ENCODE measurements around the gene PIGA.
A peak's percentile ranks its signal among the peaks of the same experiment; 100 is the strongest.

PIGA gene

DNA sequence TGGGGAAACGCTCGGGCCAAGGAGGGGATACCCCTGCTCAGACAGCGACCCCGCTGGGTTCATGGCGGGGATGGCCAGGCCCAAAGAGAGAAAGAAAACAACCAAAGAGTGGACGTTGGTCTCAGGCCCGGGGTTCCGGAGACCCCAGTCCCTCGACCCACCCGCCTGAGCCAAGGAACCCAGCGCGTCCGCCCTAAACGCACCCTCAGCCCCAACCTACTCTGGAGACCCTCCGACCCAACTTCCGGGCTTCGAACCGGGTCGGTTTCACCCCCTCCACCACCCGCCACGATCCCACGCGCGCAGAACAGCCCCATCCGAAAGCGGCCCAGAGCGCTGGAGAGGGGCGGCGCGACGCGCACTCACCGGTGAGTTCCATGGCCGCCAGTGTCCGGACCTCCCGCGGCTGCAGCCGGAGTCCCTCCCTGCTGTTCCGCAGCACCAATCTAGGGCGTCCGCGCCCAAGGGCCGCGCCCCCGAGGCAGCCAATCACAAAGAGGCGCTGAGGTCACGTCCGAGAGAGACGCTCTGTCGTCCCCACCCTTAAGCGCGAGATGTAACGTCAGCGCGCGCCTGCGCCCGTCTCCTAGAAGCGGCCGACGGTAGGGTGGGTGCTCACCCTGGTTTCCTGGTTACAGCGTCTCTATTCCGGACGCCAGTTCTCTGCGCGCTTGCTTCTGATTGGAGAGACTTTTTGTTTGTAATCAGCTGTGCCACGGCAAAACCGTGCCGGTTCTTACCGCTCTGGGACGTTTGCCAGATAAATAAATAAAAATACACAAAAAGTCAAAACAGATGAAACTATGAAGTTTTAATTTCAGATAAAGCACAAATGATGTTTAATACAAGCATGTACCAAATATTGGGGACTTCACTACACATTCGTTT lies at the start of gene PIGA:
PIGA (minus strand) TSS at position 389 of the 888 bp plus-strand sequence. CDS start 3,593 bp downstream, outside the sequence.
- peak; percentile 86 for DNase-seq

DNA sequence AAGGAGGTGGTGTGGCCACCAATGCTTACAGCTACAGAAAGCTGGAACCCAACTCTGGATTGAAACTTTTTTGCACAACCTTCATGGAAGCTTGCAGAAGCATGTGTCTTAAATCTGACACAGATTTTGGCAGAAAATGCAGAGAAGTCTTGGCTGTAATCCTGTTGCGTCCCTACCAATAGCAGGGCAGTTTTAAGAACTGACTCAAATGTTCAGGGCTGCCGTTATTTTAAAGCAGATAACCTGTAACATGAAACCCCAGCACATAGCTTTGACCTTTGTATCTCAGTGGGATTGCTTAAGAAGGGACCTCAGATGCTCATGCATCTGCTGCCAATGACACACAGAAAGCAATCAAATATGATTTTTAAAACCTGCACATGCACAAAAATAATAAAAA lies 49.0 kb upstream of the PIGA start, which contains the start of gene VEGFD:
VEGFD (minus strand) TSS at position 110 of the 400 bp plus-strand sequence. CDS start 467 bp downstream, outside the sequence.
- no peak for DNase-seq

GRCh38 chrX:15382813-15383212 lies 47.5 kb upstream of the PIGA start:
- no peak for DNase-seq

GRCh38 chrX:15376956-15377355 lies 41.6 kb upstream of the PIGA start:
- DNase-seq, result no peak

GRCh38 chrX:15373976-15374375 lies 38.7 kb upstream of the PIGA start:
- DNase-seq, result no peak

GRCh38 chrX:15366506-15367352 lies 31.4 kb upstream of the PIGA start:
- no peak for DNase-seq

GRCh38 chrX:15359701-15360100 lies 24.4 kb upstream of the PIGA start:
- no peak for DNase-seq

DNA sequence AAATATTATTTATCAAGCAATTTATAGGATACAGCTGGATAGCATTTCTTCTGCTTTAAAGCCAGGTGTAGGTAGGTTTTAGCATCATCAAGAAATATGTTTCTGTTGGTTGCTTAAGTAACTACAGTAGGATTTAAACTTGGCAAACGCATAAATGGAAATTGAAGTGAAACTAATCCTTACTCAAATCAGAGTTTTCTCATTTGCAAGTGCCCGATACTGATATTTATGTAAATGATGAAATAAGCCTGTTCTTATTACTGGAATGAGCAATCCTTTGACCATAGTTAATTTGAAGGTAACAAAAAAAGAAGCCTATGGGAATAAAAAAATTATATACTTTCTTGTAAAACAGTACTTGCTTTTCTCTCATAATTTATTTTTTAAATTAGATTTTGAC lies 23.2 kb upstream of the PIGA start:
- no peak for DNase-seq

DNA sequence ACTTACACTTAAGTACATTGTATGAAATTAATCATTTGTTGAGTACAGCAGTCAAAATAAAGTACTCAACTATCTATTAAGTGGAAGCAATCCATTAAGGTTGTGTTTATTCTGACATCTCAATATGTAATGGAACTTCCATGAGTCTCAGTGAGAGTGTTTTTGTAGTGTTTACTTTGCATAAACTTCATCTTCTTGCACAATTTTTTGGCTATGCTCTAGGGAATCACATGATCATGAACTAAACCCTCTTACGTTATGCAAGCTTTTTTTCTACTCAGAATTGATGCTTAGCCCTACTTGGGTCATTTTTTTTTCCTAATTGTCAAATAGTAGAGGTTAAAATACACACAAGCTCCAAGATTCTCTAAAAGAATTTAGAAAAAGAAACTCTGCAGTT lies 21.1 kb upstream of the PIGA start:
- DNase-seq, result no peak

DNA sequence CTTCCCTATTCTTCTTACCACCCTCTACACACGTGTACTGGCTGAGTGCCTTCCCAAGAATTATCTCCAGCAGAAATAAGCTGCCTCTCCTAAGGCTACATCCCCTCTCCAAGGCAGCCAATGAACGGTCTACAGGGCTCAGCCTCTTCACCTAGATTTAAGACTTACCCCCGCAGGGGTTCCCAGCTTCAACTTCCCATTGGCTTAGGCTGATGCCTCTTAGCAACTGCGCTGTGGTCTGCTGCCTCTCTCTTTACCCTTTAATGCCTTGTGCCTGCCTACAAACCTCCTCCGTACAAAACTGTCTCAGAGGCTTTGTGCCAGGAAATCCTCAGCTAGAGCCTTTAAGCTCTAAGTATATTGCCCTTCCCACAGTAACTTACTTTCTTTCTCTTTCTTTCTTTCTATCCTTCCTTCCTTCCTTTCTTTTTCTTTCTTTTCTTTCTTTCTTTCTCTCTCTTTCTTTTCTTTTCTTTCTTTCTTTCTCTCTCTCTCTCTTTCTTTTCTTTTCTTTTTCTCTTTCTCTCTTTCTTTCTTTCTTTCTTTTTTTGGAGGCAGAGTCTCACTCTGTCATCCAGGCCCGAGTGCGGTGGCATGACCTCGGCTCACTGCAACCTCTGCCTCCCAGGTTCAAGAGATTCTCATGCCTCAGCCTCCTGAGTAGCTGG lies 15.1 kb upstream of the PIGA start:
- no peak for DNase-seq

- no peak for DNase-seq
Measured at GRCh38 chrX:15349046-15349445, 13.7 kb upstream of the PIGA start.

DNA sequence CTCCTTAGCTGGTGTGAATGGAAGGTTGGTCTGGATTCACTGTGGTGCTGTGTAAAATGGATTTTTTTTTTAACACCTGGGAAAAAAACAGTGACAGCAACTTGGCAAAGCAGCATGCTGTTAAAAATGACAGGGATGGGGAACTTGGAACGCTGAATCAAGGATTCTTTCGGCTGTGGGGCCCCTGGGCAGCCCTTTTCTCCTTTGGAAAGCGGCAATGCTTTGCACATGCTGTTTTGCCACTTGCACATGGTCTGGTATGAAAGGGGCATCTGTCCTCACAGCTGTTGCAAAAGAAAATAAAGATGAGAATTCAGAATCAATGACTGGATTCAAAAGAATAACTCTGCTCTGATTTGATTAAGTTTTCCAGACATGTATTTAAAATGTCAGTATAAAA lies 10.7 kb upstream of the PIGA start:
- no peak for DNase-seq

DNA sequence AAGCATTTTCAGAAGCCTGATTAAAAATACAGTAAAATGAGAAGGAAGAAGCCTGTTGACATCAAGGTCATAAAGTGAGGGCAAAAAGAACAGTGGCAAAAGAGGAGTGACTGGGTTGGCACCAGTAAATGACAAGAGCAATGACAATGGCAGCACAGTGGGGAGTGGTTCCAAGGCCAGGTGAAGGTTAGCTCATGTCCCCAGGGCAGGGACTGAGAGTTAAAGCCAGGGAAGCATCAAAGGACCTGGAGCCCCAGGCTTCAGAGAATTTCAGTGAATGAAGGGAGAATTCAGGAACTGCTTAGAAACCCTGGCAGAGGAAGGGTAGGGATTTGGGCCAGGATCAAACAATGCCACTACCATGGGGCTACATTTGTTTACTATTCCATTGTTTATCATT lies 8.8 kb upstream of the PIGA start:
- DNase-seq, result no peak

DNA sequence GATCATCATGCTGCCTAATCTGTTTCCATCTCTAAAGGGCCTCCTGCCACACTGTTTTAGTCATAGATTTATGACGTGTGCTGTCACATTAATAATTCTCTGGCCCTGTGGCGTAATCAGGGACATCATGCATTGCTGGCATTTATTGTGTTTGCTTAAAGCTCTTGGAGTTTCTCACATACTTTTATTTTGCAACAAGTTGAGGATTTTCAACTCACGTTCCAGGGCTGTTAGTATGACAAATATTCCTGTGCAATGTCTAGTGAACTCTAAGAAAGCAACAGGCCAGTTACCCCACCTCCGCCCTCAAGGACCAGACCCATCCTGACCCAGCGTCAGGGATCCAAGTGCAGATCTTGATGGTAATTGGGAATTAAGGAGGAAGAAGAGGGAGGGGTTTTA lies 7.8 kb upstream of the PIGA start:
- DNase-seq, result no peak

DNA sequence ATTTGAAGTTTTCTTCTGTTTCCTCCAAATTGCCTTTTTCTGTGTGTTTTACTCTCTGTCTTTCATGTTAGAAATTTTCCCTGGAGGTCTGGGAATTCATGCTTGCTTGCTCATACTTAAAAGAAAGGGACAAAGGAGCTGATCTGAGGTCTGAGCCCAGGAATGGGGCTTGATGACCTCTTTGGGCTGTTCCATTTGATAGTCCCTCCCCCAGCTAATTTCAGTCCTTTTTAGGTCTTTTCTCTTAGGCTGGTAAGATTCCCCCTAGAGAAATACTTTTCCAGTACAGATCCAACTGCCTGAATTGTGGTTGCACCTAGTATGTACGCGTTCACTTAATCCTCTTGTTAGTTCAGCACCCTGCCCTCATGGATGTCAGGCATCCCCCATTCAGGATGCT lies 5.5 kb upstream of the PIGA start:
- no peak for DNase-seq

DNA sequence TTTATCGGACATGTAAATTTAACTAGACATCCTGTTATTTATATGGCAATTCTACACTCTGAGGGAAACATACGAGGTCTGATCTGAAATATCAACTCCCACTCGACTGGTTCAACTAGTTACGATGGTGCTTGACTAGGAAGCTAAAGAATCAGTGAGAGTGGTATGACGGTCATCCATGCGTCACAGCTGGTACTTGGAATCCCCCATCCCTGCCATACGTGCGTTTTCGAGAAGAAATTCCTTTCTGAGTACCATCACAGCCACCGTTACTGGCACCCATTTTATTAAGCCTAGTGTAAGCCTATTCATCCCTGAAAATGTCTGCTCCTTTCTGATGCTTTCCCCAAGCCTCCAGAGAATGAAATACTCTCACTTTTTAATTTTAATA lies 695 bp upstream of the PIGA start:
- peak; percentile 29 for DNase-seq

- no peak for DNase-seq
Measured at GRCh38 chrX:15334561-15334960, 762 bp downstream of the PIGA start.

- no peak for DNase-seq
Measured at GRCh38 chrX:15328821-15329220, 6.5 kb downstream of the PIGA start.

DNA sequence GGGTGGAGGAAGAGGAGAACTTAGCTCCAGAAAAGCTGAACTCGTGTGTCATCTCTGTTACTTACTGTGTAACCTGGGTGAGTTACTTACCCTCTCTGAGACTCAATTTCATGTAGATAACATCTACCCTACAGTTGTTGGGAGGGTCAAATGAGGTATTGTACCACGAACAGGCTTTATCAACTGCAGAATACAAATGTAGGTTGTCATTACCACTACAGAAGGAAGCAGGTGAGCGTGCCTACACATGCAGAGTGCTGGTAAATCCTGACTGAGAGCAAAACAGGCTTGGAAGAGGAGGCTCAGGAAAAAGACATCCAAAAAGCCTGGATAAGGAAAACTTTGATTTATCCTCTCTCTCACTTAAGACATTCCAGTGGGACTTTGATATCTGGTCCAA lies 7.2 kb downstream of the PIGA start:
- DNase-seq, result no peak

DNA sequence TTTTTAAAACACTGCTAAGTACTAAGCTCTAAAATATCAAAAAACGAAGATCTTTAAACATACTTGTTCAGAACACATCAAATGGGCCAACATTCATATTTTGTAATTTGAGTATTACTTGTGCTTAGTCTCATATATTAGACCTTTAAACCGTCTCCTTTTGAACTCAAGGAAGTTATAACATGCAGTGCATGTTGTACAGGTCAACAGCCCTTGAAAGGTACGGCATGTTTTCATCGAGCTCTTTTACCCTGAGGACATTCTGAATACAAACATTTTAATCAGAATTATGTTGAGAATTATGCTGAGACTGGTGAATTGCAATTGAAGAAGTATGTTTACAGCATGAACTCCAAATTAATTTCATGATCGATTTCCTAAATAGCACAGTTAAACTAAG lies 12.9 kb downstream of the PIGA start:
- DNase-seq, result no peak

GRCh38 chrX:15322072-15322471 lies 13.3 kb downstream of the PIGA start:
- no peak for DNase-seq

GRCh38 chrX:15321447-15321846 lies 13.9 kb downstream of the PIGA start:
- no peak for DNase-seq

GRCh38 chrX:15320297-15320696 lies 15.0 kb downstream of the PIGA start:
- no peak for DNase-seq
